Activated CD8-positive, alpha-beta memory T cell treated with anti-CD3 and anti-CD28 coated beads for 36 hours (primary cell): ENCODE results near the gene GDAP2. TPM values are rescaled to one million over a fixed set of nuclear protein-coding genes. Genes with fewer than 3 reads are reported as not detected.
"Not testable (repeated sequence)": the region's sequence is repeated elsewhere in the genome, so short reads cannot be mapped to it uniquely, and the experiment has no call there.

Source experiments
- CTCF ChIA-PET: fragments of 350-600 bp; sonication (Branson Sonifier 250); formaldehyde crosslinking; loops from one replicate; lab custom pipeline; 2021; ENCODE audit warnings: antibody characterized with exemption; lab: Charles Lee
- POLR2A ChIA-PET: fragments of 350-600 bp; sonication (Branson Sonifier 250); formaldehyde crosslinking; loops from one replicate; lab custom pipeline; 2021; ENCODE audit warnings: antibody characterized with exemption; lab: Charles Lee
- total RNA-seq, 2 experiments: library from RNA; stranded (reverse); gene quantifications; one replicate each; pipeline ENCODE4 v1.2.3, GENCODE V29; 2021

The GDAP2 gene
- total RNA-seq, result 10 to 100 TPM; 24.2 to 25.6 TPM

GRCh38 chr1:117929343-117930172 is at the start of gene GDAP2, which contains the start of gene WDR3:
Gene GDAP2, minus strand, starts transcription at chr1:117929621. Its CDS starts 9,264 bp downstream, at chr1:117920357.
Gene WDR3, plus strand, starts transcription at chr1:117929739. Its CDS starts 3,581 bp downstream, at chr1:117933320.
- POLR2A ChIA-PET, result no interaction called here
- CTCF ChIA-PET, result no interaction called here

DNA sequence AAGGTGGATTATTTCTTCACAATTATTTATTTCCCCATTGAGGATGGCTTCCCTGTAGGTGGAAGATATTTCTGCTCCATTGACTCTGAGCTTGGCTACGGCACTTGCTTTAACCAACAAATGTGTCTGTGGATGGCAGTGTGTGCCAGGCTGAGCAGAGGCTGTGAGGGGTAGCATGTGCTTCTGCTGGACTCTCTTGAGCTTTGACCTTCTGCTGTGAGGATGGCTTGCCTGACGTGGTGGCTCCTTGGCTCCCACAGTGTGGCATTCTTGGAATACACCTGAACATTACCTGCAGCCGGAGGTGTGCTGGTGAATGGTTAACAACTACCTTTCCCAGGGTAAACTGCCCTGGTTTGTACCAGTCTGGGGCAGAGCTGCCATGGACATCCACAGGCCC is 47.0 kb upstream of the GDAP2 start:
- ChIA-PET POLR2A (no interaction called here), CTCF (no interaction called here)

DNA sequence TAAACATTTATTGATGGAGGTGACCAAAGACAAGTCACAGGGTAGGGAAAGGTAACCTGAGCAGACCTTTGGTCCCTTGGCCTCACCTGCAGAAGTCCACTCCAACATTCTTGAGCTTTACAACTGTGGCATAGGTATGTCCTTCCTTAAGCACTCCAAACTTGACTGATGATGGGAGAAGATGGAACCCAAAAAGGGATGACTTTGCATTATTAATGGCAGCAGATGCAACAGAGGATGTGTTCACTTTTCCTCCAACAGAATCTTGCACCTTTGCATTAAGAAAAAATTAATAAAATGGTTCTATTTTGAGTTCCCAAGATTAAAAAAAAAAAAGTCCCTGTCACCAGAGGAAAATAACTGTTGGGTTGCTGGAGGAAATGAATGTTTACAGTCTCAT is 42.4 kb upstream of the GDAP2 start:
- POLR2A ChIA-PET, result no interaction called here
- CTCF ChIA-PET, result no interaction called here

- CTCF ChIA-PET, result no interaction called here
- POLR2A ChIA-PET, result no interaction called here
Observed at GRCh38 chr1:117970252-117970651, 40.8 kb upstream of the GDAP2 start.

GRCh38 chr1:117967881-117968280 is 38.5 kb upstream of the GDAP2 start:
- CTCF ChIA-PET, result no interaction called here
- POLR2A ChIA-PET, result no interaction called here

- ChIA-PET POLR2A (no interaction called here), CTCF (no interaction called here)
Observed at GRCh38 chr1:117967477-117967876, 38.1 kb upstream of the GDAP2 start.

GRCh38 chr1:117964290-117965038 is 35.0 kb upstream of the GDAP2 start:
- CTCF ChIA-PET, result no interaction called here
- POLR2A ChIA-PET, result no interaction called here

- ChIA-PET POLR2A (no interaction called here), CTCF (no interaction called here)
Observed at GRCh38 chr1:117959364-117959763, 29.9 kb upstream of the GDAP2 start.

DNA sequence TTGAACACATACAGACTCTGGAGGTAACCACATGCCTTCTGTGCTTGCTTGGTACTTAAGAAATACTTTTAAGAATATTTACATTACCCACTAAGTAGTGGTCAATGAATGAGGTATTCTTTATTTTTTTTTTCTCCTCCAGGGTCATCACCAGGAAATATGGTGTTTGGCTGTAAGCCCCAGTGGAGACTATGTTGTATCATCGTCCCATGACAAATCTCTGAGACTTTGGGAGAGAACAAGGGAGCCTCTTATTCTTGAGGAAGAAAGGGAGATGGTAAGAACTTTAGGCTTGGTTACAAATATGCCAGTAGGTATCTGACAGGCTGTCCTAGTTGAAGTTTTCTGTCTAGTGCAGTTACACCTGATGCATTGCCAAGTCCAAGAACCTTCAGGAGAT is 23.0 kb upstream of the GDAP2 start:
- CTCF ChIA-PET, result no interaction called here
- POLR2A ChIA-PET, result no interaction called here

- ChIA-PET CTCF (no interaction called here), POLR2A (no interaction called here)
Observed at GRCh38 chr1:117942293-117942692, 12.9 kb upstream of the GDAP2 start.

DNA sequence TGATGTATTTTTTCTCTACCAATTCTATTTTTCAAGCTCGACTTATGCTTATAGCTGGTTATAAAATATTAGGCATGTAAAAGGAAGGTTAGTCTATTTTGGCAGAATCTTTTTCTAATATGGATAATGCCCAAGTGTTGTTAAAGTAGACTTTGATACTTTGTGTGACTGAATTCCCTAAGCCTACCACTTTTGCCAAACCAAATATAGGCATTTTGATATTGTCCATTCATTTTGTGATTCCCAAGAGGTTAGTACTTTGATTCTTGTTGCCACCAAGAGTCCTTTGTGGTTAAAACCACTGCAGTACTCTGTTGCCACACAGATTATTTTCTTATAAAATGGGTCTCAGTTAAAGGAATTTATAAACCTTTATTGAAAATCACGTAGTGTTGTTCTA is 4.3 kb upstream of the GDAP2 start:
- POLR2A ChIA-PET, result no interaction called here
- CTCF ChIA-PET, result no interaction called here

GRCh38 chr1:117932576-117932975 is 3.2 kb upstream of the GDAP2 start:
- ChIA-PET CTCF (no interaction called here), POLR2A (interaction anchor here (0.7 kb wide), 1 partner anchor 354 kb away, joined by 5 read pairs; no protein-coding TSS in a partner anchor)

DNA sequence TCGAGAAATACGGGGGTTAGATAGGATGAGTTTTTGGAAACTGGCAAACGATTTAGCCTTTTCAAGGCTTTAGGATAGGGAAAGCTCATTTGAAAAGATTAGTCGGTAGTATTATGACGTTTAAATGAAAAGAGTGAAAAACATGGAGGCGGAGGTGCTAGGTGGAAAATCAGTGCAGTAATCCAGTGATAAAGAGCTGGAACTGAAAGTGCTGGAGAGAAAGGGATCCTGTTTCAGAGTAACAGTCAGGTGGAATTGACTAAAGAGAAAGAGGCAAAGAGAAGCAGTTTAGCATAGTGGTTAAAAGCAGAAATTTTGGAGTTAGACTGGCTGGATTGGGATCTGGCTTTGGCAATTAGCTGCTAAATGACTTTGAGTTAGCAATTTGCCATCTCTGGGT is 1.1 kb upstream of the GDAP2 start:
- ChIA-PET CTCF (no interaction called here), POLR2A (no interaction called here)

DNA sequence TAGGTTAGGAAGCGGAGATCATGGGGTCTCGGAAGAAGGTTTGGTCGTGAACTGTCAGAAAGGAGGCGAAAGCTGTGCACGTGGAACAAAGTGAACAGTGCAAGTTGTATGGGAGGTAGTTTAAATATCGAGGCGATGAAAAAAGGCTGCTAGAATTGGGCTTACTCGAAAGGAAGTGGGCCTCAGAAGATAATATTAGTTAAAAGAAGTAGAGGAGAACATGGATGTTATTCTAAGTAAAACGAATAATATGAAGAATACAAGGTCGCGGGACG is 689 bp upstream of the GDAP2 start:
- POLR2A ChIA-PET, result no interaction called here

DNA sequence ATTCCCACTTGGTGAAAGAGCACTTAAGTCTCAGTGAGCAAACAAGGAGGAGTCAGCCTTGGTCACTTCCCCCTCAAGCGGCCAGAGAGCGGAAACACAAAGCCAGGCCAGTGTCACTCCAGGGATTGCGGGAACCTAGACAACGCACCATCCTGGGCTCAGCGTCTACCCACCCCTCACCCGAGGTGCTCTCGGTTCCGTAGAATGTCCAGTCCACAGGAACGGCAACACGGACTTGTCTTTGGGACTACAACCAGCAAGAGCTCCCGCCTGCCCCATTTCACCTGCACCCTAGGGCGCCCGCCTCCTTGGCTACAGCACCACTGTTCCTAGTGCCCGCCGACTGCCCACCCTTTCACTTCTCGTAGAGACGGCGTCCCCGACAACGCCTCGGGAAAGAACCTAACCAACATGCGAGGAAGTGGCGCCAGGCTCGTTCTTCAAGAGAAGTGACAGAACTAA is 509 bp downstream of the GDAP2 start:
- POLR2A ChIA-PET, result no interaction called here

More for the DNA sequence above, 689 bp upstream of the GDAP2 start:
- CTCF ChIA-PET, result no interaction called here

DNA sequence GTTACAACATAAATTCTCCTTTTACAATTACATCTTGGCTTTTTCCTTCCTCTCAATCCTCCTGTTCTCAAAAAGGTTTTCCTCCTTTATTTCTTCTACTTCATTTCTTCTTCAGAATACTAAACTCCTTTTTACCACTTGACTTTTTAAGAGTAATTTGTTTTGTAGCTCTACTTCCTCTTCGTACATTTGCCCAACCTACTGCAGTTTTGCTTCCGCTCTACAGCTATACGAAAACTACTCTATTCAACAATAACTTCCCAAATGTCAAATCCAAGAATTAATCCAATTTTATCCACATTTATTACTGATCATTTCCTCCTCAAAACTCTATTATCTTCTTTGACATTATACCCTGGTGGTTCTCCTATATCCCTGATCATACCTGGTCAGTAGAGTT is 3.4 kb downstream of the GDAP2 start:
- CTCF ChIA-PET, result no interaction called here
- POLR2A ChIA-PET, result no interaction called here

More for the DNA sequence above, 509 bp downstream of the GDAP2 start:
- CTCF ChIA-PET, result no interaction called here

DNA sequence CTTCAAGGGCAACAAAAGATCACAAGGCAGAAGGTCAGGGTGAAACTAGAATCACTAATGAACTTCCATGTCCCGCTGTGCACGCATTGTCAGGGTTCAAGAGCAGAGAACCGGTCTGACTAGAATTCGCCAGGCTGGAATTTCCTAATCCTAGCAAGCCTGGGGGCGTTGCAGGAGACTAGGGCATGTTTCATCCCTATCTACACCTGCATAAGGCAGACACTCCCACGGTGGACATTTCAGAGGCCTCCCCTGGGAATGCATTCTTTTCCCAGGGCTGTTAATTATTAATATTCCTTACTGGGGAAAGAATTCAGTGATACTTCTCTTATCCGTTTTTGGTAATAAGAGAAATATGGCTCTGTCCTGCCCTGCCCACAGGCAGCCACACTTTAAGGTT is 6.7 kb downstream of the GDAP2 start:
- CTCF ChIA-PET, POLR2A ChIA-PET: not testable (repeated sequence)

DNA sequence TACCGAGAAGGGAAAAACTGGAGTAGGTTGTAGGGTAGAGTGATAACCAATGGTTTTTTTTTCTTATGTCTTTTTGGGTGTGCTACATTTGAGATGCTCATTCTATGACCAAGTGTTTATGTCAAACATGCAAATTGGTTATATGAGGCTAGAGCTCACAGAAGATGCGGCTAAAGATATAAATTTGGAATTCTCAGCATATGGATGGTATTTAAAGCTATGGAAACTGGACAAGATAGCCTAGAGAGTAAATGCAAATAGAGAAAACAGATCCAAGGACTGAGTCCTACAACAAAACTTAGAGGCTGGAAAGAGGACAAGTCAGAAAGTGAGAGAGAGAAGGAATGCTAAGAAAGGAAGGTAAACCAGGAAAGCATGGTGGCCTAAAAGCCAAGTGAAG is 7.4 kb downstream of the GDAP2 start:
- POLR2A ChIA-PET, result no interaction called here

DNA sequence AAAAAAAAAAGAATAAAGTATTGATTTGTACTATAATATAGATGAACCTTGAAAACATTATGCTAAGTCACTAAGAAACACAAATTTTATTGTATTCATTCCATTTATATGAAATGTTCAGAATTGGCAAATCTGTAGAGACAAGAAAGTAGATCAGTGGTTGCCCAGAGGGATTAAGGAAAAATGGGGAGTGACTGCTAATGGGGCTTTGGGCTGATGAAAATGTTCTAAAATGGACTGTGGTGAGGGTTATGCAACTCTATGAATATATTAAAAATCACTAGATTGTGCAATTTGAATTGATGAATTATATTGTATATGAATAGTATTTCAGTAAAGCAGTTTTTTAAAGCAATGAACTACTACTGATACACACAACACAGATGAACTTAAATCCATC is 10.0 kb downstream of the GDAP2 start:
- ChIA-PET POLR2A (no interaction called here), CTCF (no interaction called here)

More for the DNA sequence above, 7.4 kb downstream of the GDAP2 start:
- CTCF ChIA-PET, result no interaction called here

- ChIA-PET POLR2A (no interaction called here), CTCF (no interaction called here)
Observed at GRCh38 chr1:117911051-117911450, 18.4 kb downstream of the GDAP2 start.

DNA sequence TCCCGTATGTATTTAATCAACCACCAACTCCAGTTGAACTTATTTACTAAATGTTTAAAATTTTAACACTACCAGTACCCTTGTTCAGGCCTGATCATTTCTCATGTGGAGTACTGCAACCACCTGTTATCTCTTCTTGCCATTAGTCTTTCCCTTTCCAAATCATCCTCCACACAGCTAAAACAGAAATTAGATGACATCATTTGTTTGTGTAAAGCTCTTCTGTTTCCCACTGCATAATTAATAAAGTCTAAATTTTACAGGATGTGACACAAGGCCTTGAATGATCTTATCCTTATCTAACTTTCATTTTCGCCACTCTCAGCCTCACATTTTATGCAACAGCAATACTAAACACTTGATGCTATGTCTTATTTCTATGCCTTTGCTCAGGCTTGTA is 24.4 kb downstream of the GDAP2 start:
- ChIA-PET POLR2A (no interaction called here), CTCF (no interaction called here)
